ENCODE data around the gene SMG1. TPM values are rescaled to one million over a fixed set of nuclear protein-coding genes. Genes with fewer than 3 reads are reported as not detected.
A peak's percentile ranks its signal among the peaks of the same experiment; 100 is the strongest.

SMG1 gene
- total and polyA plus RNA-seq, 2 of the 13 experiments (the other 11 are each of a cell fraction or from before 2014, with no cell fraction given), result 48.7 to 53.7 TPM

GRCh38 chr16:18801145-18801972, 124.8 kb downstream of the SMG1 start, which contains the start of gene ARL6IP1 (continued):
- TF ChIP-seq ZNF512B (CRISPR knock-in tag; IDR thresholded peaks at IDR 0.05; ENCODE audit: borderline replicate concordance), result peak; percentile 89; the same call in 1 of the 2 replicates
- TF ChIP-seq, protein P1, sequence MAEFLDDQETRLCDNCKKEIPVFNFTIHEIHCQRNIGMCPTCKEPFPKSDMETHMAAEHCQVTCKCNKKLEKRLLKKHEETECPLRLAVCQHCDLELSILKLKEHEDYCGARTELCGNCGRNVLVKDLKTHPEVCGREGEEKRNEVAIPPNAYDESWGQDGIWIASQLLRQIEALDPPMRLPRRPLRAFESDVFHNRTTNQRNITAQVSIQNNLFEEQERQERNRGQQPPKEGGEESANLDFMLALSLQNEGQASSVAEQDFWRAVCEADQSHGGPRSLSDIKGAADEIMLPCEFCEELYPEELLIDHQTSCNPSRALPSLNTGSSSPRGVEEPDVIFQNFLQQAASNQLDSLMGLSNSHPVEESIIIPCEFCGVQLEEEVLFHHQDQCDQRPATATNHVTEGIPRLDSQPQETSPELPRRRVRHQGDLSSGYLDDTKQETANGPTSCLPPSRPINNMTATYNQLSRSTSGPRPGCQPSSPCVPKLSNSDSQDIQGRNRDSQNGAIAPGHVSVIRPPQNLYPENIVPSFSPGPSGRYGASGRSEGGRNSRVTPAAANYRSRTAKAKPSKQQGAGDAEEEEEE (CRISPR knock-in tag; IDR thresholded peaks at IDR 0.05; ENCODE audit: borderline replicate concordance), result no peak; the same call in 1 of the 2 replicates
- TF ChIP-seq ZNF792 (CRISPR knock-in tag; IDR thresholded peaks at IDR 0.05), result peak; percentile 99
- TF ChIP-seq PTBP1 (IDR thresholded peaks at IDR 0.05; ENCODE audit: low read depth, low read length, poor library complexity, severe bottlenecking), result peak; percentile 46
- peak; percentile 79 for TF ChIP-seq ZSCAN20 (CRISPR knock-in tag; IDR thresholded peaks at IDR 0.05; ENCODE audit: borderline replicate concordance)
- TF ChIP-seq ZNF207 (IDR thresholded peaks at IDR 0.05; ENCODE audit: borderline replicate concordance), result no peak
- TF ChIP-seq, protein P2, sequence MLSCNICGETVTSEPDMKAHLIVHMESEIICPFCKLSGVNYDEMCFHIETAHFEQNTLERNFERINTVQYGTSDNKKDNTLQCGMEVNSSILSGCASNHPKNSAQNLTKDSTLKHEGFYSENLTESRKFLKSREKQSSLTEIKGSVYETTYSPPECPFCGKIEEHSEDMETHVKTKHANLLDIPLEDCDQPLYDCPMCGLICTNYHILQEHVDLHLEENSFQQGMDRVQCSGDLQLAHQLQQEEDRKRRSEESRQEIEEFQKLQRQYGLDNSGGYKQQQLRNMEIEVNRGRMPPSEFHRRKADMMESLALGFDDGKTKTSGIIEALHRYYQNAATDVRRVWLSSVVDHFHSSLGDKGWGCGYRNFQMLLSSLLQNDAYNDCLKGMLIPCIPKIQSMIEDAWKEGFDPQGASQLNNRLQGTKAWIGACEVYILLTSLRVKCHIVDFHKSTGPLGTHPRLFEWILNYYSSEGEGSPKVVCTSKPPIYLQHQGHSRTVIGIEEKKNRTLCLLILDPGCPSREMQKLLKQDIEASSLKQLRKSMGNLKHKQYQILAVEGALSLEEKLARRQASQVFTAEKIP (CRISPR knock-in tag; IDR thresholded peaks at IDR 0.05; ENCODE audit: borderline replicate concordance), result peak; percentile 80; the same call in 1 of the 2 replicates
- TF ChIP-seq, protein P3, sequence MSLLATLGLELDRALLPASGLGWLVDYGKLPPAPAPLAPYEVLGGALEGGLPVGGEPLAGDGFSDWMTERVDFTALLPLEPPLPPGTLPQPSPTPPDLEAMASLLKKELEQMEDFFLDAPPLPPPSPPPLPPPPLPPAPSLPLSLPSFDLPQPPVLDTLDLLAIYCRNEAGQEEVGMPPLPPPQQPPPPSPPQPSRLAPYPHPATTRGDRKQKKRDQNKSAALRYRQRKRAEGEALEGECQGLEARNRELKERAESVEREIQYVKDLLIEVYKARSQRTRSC (CRISPR knock-in tag; IDR thresholded peaks at IDR 0.05; ENCODE audit: low read depth), result peak; percentile 90; the same call in 1 of the 2 replicates
- TF ChIP-seq, protein P4, sequence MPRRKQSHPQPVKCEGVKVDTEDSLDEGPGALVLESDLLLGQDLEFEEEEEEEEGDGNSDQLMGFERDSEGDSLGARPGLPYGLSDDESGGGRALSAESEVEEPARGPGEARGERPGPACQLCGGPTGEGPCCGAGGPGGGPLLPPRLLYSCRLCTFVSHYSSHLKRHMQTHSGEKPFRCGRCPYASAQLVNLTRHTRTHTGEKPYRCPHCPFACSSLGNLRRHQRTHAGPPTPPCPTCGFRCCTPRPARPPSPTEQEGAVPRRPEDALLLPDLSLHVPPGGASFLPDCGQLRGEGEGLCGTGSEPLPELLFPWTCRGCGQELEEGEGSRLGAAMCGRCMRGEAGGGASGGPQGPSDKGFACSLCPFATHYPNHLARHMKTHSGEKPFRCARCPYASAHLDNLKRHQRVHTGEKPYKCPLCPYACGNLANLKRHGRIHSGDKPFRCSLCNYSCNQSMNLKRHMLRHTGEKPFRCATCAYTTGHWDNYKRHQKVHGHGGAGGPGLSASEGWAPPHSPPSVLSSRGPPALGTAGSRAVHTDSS (CRISPR knock-in tag; conservative IDR thresholded peaks at IDR 0.05), result peak; percentile 96; the same call in 1 of the 2 replicates
- peak; percentile 69 for TF ChIP-seq ZNF777 (CRISPR knock-in tag; IDR thresholded peaks at IDR 0.05)
- TF ChIP-seq HCFC1 (IDR thresholded peaks at IDR 0.05; ENCODE audit: low read depth, low read length), result peak; percentile 48; the same call in 1 of the 2 replicates
- TF ChIP-seq ZNF570 (CRISPR knock-in tag; IDR thresholded peaks at IDR 0.05; ENCODE audit: borderline replicate concordance), result 0 out of 2 replicates have a peak, but pooled peaks have one; percentile 94
- peak; percentile 34 for TF ChIP-seq PATZ1 (CRISPR knock-in tag; IDR thresholded peaks at IDR 0.05)
- TF ChIP-seq ZNF562 (CRISPR knock-in tag; IDR thresholded peaks at IDR 0.05; ENCODE audit: borderline replicate concordance), result no peak; the same call in 1 of the 2 replicates
- TF ChIP-seq JDP2 (CRISPR knock-in tag; IDR thresholded peaks at IDR 0.05; ENCODE audit: borderline replicate concordance), result 0 out of 2 replicates have a peak, but pooled peaks have one; percentile 90
- peak; percentile 99 for TF ChIP-seq PPARG (CRISPR knock-in tag; conservative IDR thresholded peaks at IDR 0.05)
